Mesenchymal stem cell (in vitro differentiated cells and primary cell): ENCODE results near the gene CRELD2.

Experiments used
- DNase-seq: peaks from one replicate; pipeline ENCODE4 v3.0.0-alpha.2; 2013
- H2AFZ ChIP-seq: one replicate; pipeline ENCODE4 v1.6.1; 2013; ENCODE audit warnings: low read depth, mild to moderate bottlenecking, control low read depth, inconsistent platforms, low read length, moderate library complexity
- H2AK5ac ChIP-seq: 2 replicates; pipeline ENCODE4 v1.6.1; 2013; ENCODE audit warnings: low read length, moderate library complexity, mild to moderate bottlenecking, inconsistent platforms; ENCODE audit not compliant: severe bottlenecking
- H2BK120ac ChIP-seq: one replicate; pipeline ENCODE4 v1.6.1; 2013; ENCODE audit warnings: low read depth, mild to moderate bottlenecking, inconsistent platforms, low read length, moderate library complexity
- H2BK12ac ChIP-seq, 2 experiments: one replicate each; pipeline ENCODE4 v1.6.1; 2013; ENCODE audit warnings: inconsistent platforms in 2 of 2, low read length in 2 of 2, mild to moderate bottlenecking in 2 of 2, moderate library complexity in 2 of 2, control low read depth in 1 of 2
- H2BK15ac ChIP-seq: one replicate; pipeline ENCODE4 v1.6.1; 2013; ENCODE audit warnings: mild to moderate bottlenecking, low read depth, inconsistent platforms; ENCODE audit not compliant: poor library complexity, severe bottlenecking
- H2BK5ac ChIP-seq: 2 replicates; pipeline ENCODE4 v1.6.1; 2013; ENCODE audit warnings: low read depth, mild to moderate bottlenecking, low read length, control low read depth, inconsistent platforms; ENCODE audit not compliant: poor library complexity, severe bottlenecking
- H3K14ac ChIP-seq, 2 experiments: one replicate each; pipeline ENCODE4 v1.6.1; 2013; ENCODE audit warnings: inconsistent platforms in 2 of 2, low read length in 2 of 2, control low read depth in 1 of 2, mild to moderate bottlenecking in 1 of 2, moderate library complexity in 1 of 2
- H3K18ac ChIP-seq, 2 experiments: one replicate each; pipeline ENCODE4 v1.6.1; 2013; ENCODE audit warnings: inconsistent platforms in 2 of 2, low read length in 2 of 2, control low read depth in 1 of 2, low read depth in 1 of 2, mild to moderate bottlenecking in 1 of 2
- H3K23ac ChIP-seq, 2 experiments: one replicate each; pipeline ENCODE4 v1.6.1; 2013; ENCODE audit warnings: inconsistent platforms in 2 of 2, low read length in 2 of 2, mild to moderate bottlenecking in 2 of 2, moderate library complexity in 2 of 2, control low read depth in 1 of 2
- H3K27ac ChIP-seq: 2 replicates; pipeline ENCODE4 v1.5.1; 2013; ENCODE audit warnings: mild to moderate bottlenecking, moderate library complexity, low read length, control low read depth, inconsistent platforms; ENCODE audit not compliant: poor library complexity, severe bottlenecking
- H3K27me3 ChIP-seq, 2 experiments: 2 replicates each; pipeline versions ENCODE4 v1.6.1 to v1.7.0; 2013; ENCODE audit warnings: low read length in 2 of 2, mild to moderate bottlenecking in 2 of 2, moderate library complexity in 2 of 2, control low read depth in 1 of 2, inconsistent platforms in 1 of 2; ENCODE audit not compliant: control insufficient read depth in 1 of 2, insufficient read depth in 1 of 2
- H3K36me3 ChIP-seq, 2 experiments: 2 replicates each; pipeline versions ENCODE4 v1.6.1 to v1.7.0; 2013; ENCODE audit warnings: low read length in 2 of 2, control low read depth in 1 of 2, inconsistent platforms in 1 of 2, low read depth in 1 of 2, mild to moderate bottlenecking in 1 of 2; ENCODE audit not compliant: insufficient read depth in 2 of 2, control insufficient read depth in 1 of 2
- H3K4ac ChIP-seq, 2 experiments: one replicate each; pipeline ENCODE4 v1.6.1; 2013; ENCODE audit warnings: inconsistent platforms in 2 of 2, low read length in 2 of 2, mild to moderate bottlenecking in 2 of 2, moderate library complexity in 2 of 2, control low read depth in 1 of 2, low read depth in 1 of 2
- H3K4me1 ChIP-seq: 2 replicates; pipeline ENCODE4 v1.6.1; 2013; ENCODE audit warnings: low read depth, low read length, control low read depth; ENCODE audit not compliant: control insufficient read depth, insufficient read depth
- H3K4me2 ChIP-seq: 2 replicates; pipeline ENCODE4 v1.6.1; 2013; ENCODE audit warnings: low read length, mild to moderate bottlenecking, inconsistent platforms; ENCODE audit not compliant: poor library complexity, severe bottlenecking
- H3K4me3 ChIP-seq, 2 experiments: 2 replicates each; pipeline versions ENCODE4 v1.5.1 to v1.7.0; 2013; ENCODE audit warnings: low read length in 2 of 2, mild to moderate bottlenecking in 2 of 2, control low read depth in 1 of 2, low read depth in 1 of 2; ENCODE audit not compliant: insufficient read depth in 1 of 2
- H3K79me1 ChIP-seq: replicated peaks from 2 replicates; pipeline ENCODE4 v1.6.1; 2013; ENCODE audit warnings: mild to moderate bottlenecking, control low read depth, low read length, inconsistent platforms; ENCODE audit not compliant: poor library complexity, severe bottlenecking
- H3K9ac ChIP-seq: 2 replicates; pipeline ENCODE4 v1.7.0; 2013; ENCODE audit warnings: mild to moderate bottlenecking, low read length, moderate library complexity
- H3K9me3 ChIP-seq: 2 replicates; pipeline ENCODE4 v1.7.0; 2013; ENCODE audit warnings: mild to moderate bottlenecking, low read length; ENCODE audit not compliant: control insufficient read depth
- H4K8ac ChIP-seq: one replicate; pipeline ENCODE4 v1.6.1; 2013; ENCODE audit warnings: inconsistent platforms, mild to moderate bottlenecking, low read length, moderate library complexity
- H4K91ac ChIP-seq: one replicate; pipeline ENCODE4 v1.6.1; 2013; ENCODE audit warnings: mild to moderate bottlenecking, low read length, inconsistent platforms
- WGBS: methylation state at CpG from one replicate; pipeline ENCODE4 v1.1.7; 2013; ENCODE audit warnings: mixed read lengths; 5-methylcytosine and 5-hydroxymethylcytosine counted together

CRELD2 gene

DNA sequence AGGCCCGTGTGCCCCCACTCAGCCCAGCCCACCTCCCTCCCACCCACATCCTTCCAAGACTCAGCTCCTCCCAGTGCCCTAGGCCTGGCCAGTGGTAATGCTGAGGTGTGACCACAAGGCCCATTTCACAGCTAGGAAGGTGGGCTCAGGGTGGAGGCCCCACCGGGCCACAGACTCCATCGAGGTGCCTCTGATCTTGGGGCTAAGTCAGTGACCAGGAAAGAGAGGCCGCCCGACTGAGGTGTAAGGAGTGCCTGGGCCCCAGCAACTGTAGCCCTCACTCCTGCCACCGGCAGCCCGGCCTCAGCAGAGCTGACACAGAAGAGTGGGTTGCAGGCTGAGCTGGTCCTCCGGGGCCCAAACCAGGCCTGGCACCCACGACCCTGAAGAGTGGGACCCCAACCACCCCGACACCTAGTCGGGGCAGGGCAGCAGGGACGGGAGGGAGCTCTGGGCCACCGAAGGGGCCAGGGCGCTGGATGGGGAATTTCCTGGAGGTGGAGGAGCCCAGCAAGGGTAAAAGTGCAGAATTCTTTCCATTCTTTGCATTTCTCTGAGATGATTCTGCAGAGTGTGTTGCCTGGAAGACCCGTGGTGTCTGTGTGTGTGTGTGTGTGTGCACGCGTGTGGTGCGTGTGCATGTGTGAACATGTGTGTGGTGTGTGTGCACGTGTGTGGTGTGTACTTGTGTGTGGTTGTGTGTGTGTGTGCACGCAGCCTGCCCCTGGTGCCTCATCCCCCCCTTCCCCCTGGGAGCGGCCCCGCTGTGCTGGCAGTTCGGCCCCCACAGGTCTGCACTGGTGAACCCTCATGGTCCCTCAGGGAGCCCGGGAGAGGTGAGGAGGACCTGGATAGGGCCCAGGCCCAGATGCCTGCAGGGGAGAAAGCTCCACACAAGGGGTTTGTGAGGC is 33.8 kb downstream of the CRELD2 start:
- H2BK5ac ChIP-seq, result peak overlapping the region; percentile 79

DNA sequence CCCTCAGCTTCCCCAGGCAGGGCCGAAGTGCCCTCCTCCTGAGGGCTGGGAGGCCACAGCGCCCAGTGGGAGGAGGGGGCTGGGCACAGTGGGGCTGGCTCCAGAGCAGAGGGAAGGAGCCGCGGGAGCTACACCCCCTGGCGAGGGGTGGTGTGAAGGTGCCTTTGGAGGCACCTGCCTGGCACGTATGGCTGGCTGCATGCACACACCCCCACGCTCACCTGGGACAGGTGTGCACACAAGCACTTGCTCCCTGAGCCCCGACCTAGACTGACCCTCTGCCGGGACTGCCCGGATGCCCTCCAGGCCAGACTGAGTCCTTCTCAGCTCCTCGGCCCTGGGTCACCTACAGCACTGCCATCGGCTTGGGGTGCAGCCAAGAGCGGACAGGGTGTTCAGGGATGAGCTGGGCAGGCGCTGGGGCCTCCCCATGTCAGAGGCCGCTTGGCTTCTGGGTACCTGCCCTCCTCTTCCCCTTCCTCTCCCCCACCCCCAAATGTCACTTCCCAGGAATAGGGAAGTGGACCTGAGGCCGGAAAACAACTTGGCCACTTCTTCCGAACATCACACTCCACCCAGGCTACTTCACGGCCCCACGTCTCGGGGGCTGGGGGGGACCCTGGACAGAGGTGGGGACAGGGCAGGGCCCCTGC is 34.7 kb downstream of the CRELD2 start:
- Histone ChIP-seq H2BK15ac (peak overlapping the region; percentile 79), H3K27me3 (no peaks in the 10 kb centered on the region), H3K14ac (peak overlapping the region in 1 of 2 experiments; percentile 76), H4K91ac (peak overlapping the region; percentile 83), H3K23ac (no peak overlapping the region), H2BK5ac (peak overlapping the region; percentile 67), H3K4me3 (no peak overlapping the region), H3K9ac (no peak overlapping the region), H3K79me1 (no peaks in the 10 kb centered on the region), H3K4me1 (peaks cover 48% of the 10 kb centered on the region), H3K18ac (peak overlapping the region; percentile 14 to 94), H2BK12ac (peak overlapping the region; percentile 7 to 70), H3K4me2 (no peak overlapping the region), H3K27ac (no peak overlapping the region), H2BK120ac (no peak overlapping the region), H3K36me3 (no peaks in the 10 kb centered on the region), H3K9me3 (no peaks in the 10 kb centered on the region), H4K8ac (peak overlapping the region; percentile 52), H3K4ac (peak overlapping the region; percentile 25 to 47), H2AK5ac (peak overlapping the region; percentile 98), H2AFZ (no peak overlapping the region)
- DNase-seq, result no peak
- 95% methylated on average over 20 of the region's 20 CpGs for WGBS

More for the DNA sequence above, 33.8 kb downstream of the CRELD2 start:
- DNase-seq, result peak; percentile 78
- Histone ChIP-seq H4K91ac (peak overlapping the region; percentile 97), H3K14ac (peak overlapping the region in 1 of 2 experiments; percentile 84), H3K9me3 (no peaks in the 10 kb centered on the region), H3K4me1 (peaks cover 51% of the 10 kb centered on the region), H2AFZ (no peak overlapping the region), H3K23ac (peak overlapping the region in 1 of 2 experiments; percentile 14), H3K9ac (no peak overlapping the region), H3K4ac (peak overlapping the region; percentile 27 to 83), H3K27me3 (no peaks in the 10 kb centered on the region), H2BK12ac (peak overlapping the region; percentile 70 to 76), H3K4me2 (peak overlapping the region; percentile 26), H2BK120ac (peak overlapping the region; percentile 74), H2BK15ac (peak overlapping the region; percentile 93), H2AK5ac (peak overlapping the region; percentile 98), H3K79me1 (no peaks in the 10 kb centered on the region), H3K27ac (peak overlapping the region; percentile 90), H4K8ac (peak overlapping the region; percentile 52), H3K36me3 (no peaks in the 10 kb centered on the region), H3K18ac (peak overlapping the region; percentile 40 to 94), H3K4me3 (peak overlapping the region in 1 of 2 experiments; percentile 18)
- WGBS, result 47% methylated on average over 20 of the region's 24 CpGs

GRCh38 chr22:49953680-49954344 is 35.4 kb downstream of the CRELD2 start:
- no peak overlapping the region for H3K4me3 ChIP-seq
- H2BK12ac ChIP-seq, result peak overlapping the region in 1 of 2 experiments; percentile 70
- DNase-seq, result no peak
- H4K8ac ChIP-seq, result no peak overlapping the region
- no peak overlapping the region for H3K9ac ChIP-seq
- H3K23ac ChIP-seq, result no peak overlapping the region
- H3K27ac ChIP-seq, result no peak overlapping the region
- 86% methylated on average over 18 of the region's 18 CpGs for WGBS
- H3K18ac ChIP-seq, result peak overlapping the region; percentile 25 to 49
- no peak overlapping the region for H2AFZ ChIP-seq
- H2BK15ac ChIP-seq, result peak overlapping the region; percentile 96
- H3K4me2 ChIP-seq, result no peak overlapping the region
- peak overlapping the region; percentile 9 for H2BK120ac ChIP-seq
- peaks cover 48% of the 10 kb centered on the region for H3K4me1 ChIP-seq
- peak overlapping the region; percentile 57 for H4K91ac ChIP-seq
- H3K79me1 ChIP-seq, result no peaks in the 10 kb centered on the region
- no peaks in the 10 kb centered on the region for H3K9me3 ChIP-seq
- no peak overlapping the region for H2BK5ac ChIP-seq
- peak overlapping the region in 1 of 2 experiments; percentile 42 for H3K4ac ChIP-seq
- peak overlapping the region; percentile 98 for H2AK5ac ChIP-seq
- H3K14ac ChIP-seq, result peak overlapping the region in 1 of 2 experiments; percentile 21
- no peaks in the 10 kb centered on the region for H3K36me3 ChIP-seq
- H3K27me3 ChIP-seq, result no peaks in the 10 kb centered on the region
